ENCODE data around the gene YWHAQ. TPM values are rescaled to one million over a fixed set of nuclear protein-coding genes. Genes with fewer than 3 reads are reported as not detected.
"Not testable (repeated sequence)": the region's sequence is repeated elsewhere in the genome, so short reads cannot be mapped to it uniquely, and the experiment has no call there.

YWHAQ gene
- polyA plus RNA-seq, 1 experiment, result 624 TPM

GRCh38 chr2:9618410-9618809 lies 12.4 kb downstream of the YWHAQ start:
- DNase-seq (ENCODE audit: low read depth, low spot score), result no peak
- Histone ChIP-seq H3K4me3 (ENCODE audit: low read depth, low read length) (no peak overlapping the region), H3K27ac (ENCODE audit: low read depth, low read length) (no peak overlapping the region), H3K27me3 (ENCODE audit: control insufficient read depth, insufficient read depth, low read length) (no peaks in the 10 kb centered on the region), H3K9me3 (ENCODE audit: control insufficient read depth, insufficient read depth, low read length) (no peaks in the 10 kb centered on the region)
- TF ChIP-seq CTCF (IDR thresholded peaks at IDR 0.05; ENCODE audit: low read depth, low read length), result no peak
- POLR2A ChIA-PET, result interaction anchor here (1.1 to 2.0 kb wide), 2 partner anchors 11 to 12 kb away, joined by 4 to 8 read pairs; partner anchors contain the start of gene YWHAQ
- CTCF ChIA-PET, result interaction anchor here (2.0 kb wide), 1 partner anchor 152 kb away, joined by 12 read pairs; no protein-coding TSS in a partner anchor

GRCh38 chr2:9617749-9618148 lies 13.0 kb downstream of the YWHAQ start:
- H3K27me3 ChIP-seq (ENCODE audit: control insufficient read depth, insufficient read depth, low read length), result no peaks in the 10 kb centered on the region
- ChIA-PET POLR2A (interaction anchor here (1.1 to 2.0 kb wide), 2 partner anchors 11 to 13 kb away, joined by 4 to 8 read pairs; partner anchors contain the start of gene YWHAQ), CTCF (interaction anchor here (0.5 to 0.9 kb wide), 2 partner anchors 153 to 1316 kb away, joined by 3 read pairs; no protein-coding TSS in a partner anchor)
- H3K27ac ChIP-seq (ENCODE audit: low read depth, low read length), result no peak overlapping the region
- no peak for DNase-seq (ENCODE audit: low read depth, low spot score)
- H3K9me3 ChIP-seq (ENCODE audit: control insufficient read depth, insufficient read depth, low read length), result no peaks in the 10 kb centered on the region
- H3K4me3 ChIP-seq (ENCODE audit: low read depth, low read length), result no peak overlapping the region
- TF ChIP-seq CTCF (IDR thresholded peaks at IDR 0.05; ENCODE audit: low read depth, low read length), result no peak

- Histone ChIP-seq H3K27ac (ENCODE audit: low read depth, low read length) (no peak overlapping the region), H3K4me3 (ENCODE audit: low read depth, low read length) (no peak overlapping the region), H3K27me3 (ENCODE audit: control insufficient read depth, insufficient read depth, low read length) (no peaks in the 10 kb centered on the region), H3K9me3 (ENCODE audit: control insufficient read depth, insufficient read depth, low read length) (no peaks in the 10 kb centered on the region)
- TF ChIP-seq CTCF (IDR thresholded peaks at IDR 0.05; ENCODE audit: low read depth, low read length), result no peak
- ChIA-PET CTCF (interaction anchor here (0.9 kb wide), 1 partner anchor 153 kb away, joined by 3 read pairs; no protein-coding TSS in a partner anchor), POLR2A (interaction anchor here (1.1 to 2.0 kb wide), 2 partner anchors 12 to 14 kb away, joined by 4 to 8 read pairs; partner anchors contain the start of gene YWHAQ)
- DNase-seq (ENCODE audit: low read depth, low spot score), result no peak
Measured at GRCh38 chr2:9617296-9617695, 13.5 kb downstream of the YWHAQ start.

GRCh38 chr2:9614562-9614961 lies 16.2 kb downstream of the YWHAQ start:
- no peaks in the 10 kb centered on the region for H3K27me3 ChIP-seq (ENCODE audit: control insufficient read depth, insufficient read depth, low read length)
- ChIA-PET CTCF (interaction anchor here (0.6 to 1.1 kb wide), 2 partner anchors 111 to 370 kb away, joined by 3 to 4 read pairs; no protein-coding TSS in a partner anchor), POLR2A (interaction anchor here (0.8 to 3.3 kb wide), 3 partner anchors 16 to 89 kb away, joined by 3 to 17 read pairs (median 3); partner anchors contain the start of genes ADAM17 and YWHAQ)
- H3K4me3 ChIP-seq (ENCODE audit: low read depth, low read length), result no peak overlapping the region
- no peak for TF ChIP-seq CTCF (IDR thresholded peaks at IDR 0.05; ENCODE audit: low read depth, low read length)
- DNase-seq (ENCODE audit: low read depth, low spot score), result no peak
- H3K9me3 ChIP-seq (ENCODE audit: control insufficient read depth, insufficient read depth, low read length), result no peaks in the 10 kb centered on the region
- H3K27ac ChIP-seq (ENCODE audit: low read depth, low read length), result no peak overlapping the region

GRCh38 chr2:9613291-9613690 lies 17.5 kb downstream of the YWHAQ start:
- ChIA-PET POLR2A (interaction anchor here (0.6 to 3.3 kb wide), 3 partner anchors 17 to 356 kb away, joined by 3 to 17 read pairs (median 5); partner anchors contain the start of gene YWHAQ), CTCF (interaction anchor here (0.6 to 1.1 kb wide), 2 partner anchors 17 to 57 kb away, joined by 4 read pairs; partner anchors contain the start of gene ADAM17)
- Histone ChIP-seq H3K9me3 (ENCODE audit: control insufficient read depth, insufficient read depth, low read length) (no peaks in the 10 kb centered on the region), H3K27ac (ENCODE audit: low read depth, low read length) (no peak overlapping the region), H3K4me3 (ENCODE audit: low read depth, low read length) (no peak overlapping the region), H3K27me3 (ENCODE audit: control insufficient read depth, insufficient read depth, low read length) (no peaks in the 10 kb centered on the region)
- DNase-seq (ENCODE audit: low read depth, low spot score), result no peak
- TF ChIP-seq CTCF (IDR thresholded peaks at IDR 0.05; ENCODE audit: low read depth, low read length), result no peak

GRCh38 chr2:9611549-9611912 lies 19.3 kb downstream of the YWHAQ start:
- H3K27me3 ChIP-seq (ENCODE audit: control insufficient read depth, insufficient read depth, low read length); H3K9me3 ChIP-seq (ENCODE audit: control insufficient read depth, insufficient read depth, low read length); H3K4me3 ChIP-seq (ENCODE audit: low read depth, low read length); POLR2A ChIA-PET; DNase-seq (ENCODE audit: low read depth, low spot score); H3K27ac ChIP-seq (ENCODE audit: low read depth, low read length): not testable (repeated sequence)
- CTCF ChIA-PET, result interaction anchor here (0.6 kb wide), 1 partner anchor 91 kb away, joined by 3 read pairs; no protein-coding TSS in a partner anchor

Measured in AG04450 (cell line).